GM21528 (cell line): ENCODE results near the gene TLK1.

ENCODE experiments used
- ATAC-seq: cut with Tn5 transposase; IDR thresholded peaks from one replicate; pipeline ENCODE4 v1.9.1; 2021; ENCODE audit warnings: mild to moderate bottlenecking, moderate library complexity; ENCODE audit not compliant: unreplicated experiment, low FRiP score

Gene TLK1

DNA sequence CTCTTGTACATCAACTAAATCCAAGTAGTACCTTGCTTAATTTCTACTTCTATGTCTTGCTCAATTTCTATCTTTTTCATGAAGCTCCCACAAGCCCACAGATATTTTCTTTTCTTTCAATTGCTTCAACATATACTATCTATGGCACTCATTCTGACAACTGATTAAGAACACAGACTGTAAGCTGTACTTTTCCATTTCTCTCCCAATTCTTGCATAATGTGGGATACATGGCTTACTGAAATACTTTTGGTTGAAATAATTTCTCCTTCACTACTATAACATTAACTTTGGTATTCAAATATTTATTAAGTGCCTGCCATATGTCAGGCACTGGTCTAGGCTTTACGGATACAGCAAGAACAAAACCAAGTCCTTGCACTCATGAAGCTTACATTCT lies 146.8 kb downstream of the TLK1 start:
- ATAC-seq, result no peak

DNA sequence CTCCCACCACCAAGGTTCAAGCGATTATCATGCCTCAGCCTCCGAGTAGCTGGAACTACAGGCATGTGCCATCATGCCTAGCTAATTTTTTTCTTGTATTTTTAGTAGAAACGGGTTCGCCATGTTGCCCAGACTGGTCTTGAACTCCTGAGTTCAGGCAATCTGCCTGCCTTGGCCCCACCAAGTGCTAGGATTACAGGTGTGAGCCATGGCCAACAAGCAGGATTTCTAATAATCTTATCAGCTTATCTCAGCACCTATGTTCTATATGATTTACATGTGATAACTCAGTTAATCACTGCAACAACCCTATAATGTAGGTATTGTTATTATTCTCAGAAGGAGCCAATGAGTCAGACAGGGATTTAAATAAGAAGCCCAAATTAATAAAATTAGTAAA lies 151.3 kb downstream of the TLK1 start:
- no peak for ATAC-seq

DNA sequence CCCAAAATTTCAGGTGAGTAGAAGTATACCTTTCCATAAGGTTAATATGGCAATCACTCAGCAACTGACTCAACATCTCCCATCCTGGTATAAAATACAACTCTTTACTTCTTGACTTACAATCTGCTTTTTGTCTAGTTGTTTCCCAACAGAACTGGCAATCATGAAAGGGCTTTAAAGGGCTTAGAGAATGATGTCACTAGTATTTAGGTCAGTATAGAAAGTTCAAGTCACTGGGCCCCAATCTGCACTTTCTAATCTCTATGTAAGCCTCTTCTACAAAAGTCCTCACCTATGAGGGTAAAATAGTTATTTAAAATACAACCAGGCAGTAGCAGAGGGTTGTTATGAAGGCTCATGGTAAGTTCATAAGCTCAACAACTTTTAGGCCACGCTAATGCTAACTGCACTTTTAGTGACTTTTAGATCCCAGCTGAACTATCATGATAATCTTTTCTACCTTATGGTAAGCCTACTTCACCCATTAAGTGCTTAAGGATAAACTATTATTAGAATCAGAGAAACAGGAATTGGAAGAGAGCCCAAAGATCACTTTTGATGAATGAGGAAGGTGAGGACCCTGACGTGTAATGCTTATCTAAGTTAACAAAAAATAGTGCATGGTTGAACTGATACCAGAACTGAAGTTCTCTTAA lies 152.0 kb downstream of the TLK1 start:
- ATAC-seq, result no peak

DNA sequence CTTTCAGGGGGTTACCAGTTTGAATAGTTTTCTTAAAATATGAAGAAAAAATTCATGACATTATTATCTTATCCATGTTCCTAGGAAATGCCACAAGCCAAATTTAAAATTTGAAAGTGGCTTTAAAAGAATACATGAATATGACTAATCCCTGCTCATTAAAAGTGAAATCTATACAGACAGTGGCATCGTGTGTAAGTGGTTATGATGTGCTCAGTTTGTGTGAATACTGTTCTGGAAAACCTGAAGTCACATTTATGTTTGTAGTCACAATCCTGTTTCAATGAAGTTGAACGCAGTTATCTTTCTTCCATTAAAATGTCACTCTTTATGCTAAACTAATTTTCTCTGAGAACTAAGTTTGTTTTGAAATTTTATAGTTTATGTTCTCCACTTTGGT lies 155.9 kb downstream of the TLK1 start:
- ATAC-seq, result no peak

DNA sequence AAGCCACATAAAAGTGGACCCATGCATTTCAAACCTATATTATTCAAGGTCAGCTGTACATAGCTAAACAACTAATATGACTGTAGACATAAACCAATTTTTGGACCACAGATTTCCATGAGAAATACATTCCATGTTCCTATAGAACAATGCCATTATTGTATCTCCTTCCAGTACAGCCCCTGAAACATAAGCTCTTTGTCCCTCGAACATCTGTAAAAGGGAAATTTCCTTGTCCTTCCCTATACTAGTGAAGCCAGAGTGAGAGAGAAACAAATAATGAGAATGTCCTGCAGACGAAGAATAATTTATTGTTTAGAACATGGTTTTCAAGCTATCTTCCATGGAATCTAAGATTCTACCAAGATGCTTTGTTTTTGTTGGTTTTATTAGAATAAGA lies 156.3 kb downstream of the TLK1 start:
- no peak for ATAC-seq

DNA sequence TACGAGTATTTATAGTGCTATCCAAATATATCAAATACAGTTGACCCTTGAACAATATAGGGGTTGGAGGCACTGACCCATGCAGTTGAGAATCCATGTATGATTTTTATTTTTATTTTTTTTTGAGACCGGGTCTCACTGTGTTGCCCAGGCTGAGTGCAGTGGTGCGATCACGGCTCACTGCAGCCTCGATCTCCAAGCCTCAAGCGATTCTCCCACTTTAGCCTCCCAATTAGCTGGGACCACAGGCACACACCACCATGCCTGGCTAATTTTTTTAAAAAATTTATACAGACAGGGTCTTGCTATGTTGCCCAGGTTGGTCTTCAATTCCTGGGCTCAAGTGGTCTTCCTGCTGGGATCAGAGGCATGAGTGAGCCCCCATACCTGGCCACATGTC lies 161.0 kb downstream of the TLK1 start:
- no peak for ATAC-seq

DNA sequence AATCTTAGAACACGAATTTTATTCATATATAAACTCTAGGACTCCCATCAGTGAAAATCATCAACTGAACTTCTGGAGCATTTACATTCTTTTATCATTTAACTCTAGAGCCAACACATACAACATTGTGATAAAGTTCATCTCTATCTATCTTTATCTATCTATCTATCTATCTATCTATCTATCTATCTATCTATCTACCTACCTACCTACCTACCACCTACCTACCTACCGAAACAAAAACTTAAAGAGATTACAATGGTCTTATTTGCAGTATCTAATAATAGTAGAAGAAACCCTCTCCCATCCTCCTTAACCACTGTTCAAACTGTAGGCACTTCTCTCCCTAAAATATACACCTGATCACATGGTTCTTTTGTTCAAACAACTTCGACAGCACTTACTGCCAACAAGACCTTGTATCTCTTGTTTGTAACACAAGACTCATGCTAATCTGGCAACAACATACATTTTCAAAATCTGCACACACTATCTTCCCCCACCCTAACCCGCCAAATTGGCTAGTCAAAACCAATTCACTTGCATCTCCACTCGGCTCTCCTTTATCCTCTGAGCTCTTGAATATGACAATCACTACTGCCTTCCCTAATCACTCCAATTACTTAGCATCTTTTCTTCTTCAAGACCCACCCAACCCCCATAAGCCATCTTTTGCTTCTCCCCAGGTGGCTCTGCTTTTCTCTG lies 162.6 kb downstream of the TLK1 start:
- no peak for ATAC-seq

DNA sequence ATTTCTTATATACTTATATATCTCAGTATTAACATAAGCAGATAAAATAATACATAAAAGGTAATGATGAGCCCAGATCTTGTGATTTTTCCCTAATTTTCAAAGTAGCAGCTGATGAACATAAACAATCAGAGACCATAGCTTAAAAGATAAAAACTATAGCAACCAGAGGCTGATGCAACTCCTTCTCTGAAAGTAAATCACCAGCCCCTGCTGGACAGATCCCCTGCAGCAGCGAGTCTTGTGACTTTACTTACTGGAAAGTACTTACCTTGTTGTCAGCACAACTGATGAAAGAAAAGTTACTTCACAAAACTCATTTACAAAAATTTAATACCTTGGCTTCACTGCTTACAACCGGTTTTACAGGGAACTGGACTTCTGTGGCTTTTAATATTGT lies 164.4 kb downstream of the TLK1 start:
- ATAC-seq, result no peak

DNA sequence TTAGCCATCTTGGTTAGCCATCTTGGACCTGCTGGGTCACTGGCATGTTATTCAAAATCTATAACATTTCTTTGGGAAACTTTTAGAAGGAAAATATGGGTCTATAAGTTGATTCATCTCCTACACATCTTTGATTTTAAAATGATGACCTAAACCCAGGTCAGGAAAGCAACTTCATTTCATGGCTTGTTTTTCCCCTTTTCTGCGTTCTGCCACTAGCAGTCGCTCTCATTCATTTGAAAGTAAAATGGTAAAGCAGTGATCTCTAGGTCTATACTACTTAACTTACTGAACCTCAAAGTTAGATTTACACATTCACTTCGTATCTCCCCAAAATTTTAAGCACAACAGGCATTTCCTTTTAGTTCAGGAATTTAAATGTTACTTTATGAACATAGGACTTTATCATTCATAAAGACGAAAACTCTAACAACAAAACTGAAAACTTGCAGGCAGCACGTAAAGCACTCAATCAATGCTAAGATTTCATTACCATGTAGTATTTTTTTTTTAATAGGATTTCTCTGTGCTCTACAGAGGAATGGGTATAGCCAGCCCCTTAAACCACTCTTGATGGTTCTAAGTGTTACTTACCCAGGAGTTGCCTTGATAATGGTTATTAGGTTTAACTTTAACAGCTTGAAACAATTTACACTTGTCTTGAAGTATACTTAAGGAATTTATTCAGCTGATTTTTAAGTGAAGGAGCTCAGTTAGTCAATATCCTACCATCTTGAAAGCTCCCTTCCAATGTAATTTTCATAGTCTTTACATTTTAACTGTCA lies 169.1 kb downstream of the TLK1 start:
- no peak for ATAC-seq

DNA sequence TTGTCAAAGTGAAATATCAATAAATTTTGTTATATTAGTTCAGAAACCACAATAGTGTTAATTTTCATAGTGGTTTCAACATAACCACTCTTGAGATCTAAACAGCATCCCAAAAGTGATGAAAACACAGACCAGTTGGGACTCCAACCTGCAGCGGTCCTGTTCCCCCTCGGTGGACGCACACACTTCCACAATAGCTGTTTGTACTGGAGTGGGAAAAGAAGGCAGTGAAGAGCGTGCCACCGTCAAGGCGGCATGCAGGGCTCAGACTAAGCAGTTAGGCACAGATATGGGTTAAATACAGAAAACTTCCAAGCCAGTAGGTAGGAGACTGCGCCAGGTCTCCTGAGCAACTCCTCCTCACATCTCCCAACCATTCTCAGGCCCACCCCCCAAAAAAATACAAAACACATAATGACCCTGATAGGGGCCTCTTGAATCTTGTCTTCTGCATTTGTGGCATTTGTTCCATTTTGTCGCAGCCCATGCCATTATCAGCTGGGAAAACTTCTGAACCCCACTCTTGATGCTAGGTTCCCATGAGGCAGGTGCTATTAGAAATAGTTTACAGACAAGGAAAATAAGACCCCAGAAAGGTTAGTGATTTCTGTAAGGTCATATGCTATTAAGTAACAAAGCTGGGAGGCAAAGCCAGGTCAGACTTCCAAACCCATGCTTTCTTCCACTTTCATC lies 174.0 kb downstream of the TLK1 start:
- no peak for ATAC-seq

DNA sequence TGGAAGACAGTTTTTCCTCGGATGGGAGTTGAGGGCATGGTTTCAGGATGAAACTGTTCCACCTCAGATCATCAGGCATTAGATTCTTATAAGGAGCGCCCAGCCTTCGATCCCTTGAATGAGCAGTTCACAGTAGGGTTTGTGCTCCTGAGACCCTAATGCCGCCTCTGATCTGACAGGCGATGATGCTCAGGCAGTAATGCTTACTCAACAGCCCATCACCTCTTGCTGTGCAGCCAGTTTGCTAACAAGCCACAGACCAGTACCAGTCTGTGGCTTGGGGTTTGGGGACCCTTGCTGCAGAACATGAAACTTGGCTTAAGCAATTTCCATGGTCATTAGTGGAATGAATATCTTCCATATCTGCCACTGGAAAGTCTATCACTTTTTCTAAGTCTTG lies 175.3 kb downstream of the TLK1 start:
- no peak for ATAC-seq

DNA sequence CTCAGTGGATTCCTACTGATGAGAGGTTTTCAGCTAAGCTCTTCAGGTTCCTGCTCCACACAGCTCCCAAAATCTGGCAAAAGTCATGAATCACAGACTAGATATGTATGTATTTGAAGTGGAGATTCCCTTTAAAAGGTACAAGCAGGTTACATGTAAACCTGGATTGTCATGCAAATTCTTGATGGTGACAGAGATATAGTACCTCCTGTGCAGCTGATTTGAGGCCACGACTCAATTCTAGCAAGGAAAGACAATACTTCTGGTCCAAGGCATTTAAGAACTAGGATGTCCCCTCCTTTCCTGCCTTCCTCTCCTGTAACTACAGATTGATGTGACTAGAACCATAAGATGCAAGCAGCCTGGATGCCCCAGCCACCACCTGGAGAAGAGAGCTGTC lies 176.6 kb downstream of the TLK1 start:
- ATAC-seq, result no peak

DNA sequence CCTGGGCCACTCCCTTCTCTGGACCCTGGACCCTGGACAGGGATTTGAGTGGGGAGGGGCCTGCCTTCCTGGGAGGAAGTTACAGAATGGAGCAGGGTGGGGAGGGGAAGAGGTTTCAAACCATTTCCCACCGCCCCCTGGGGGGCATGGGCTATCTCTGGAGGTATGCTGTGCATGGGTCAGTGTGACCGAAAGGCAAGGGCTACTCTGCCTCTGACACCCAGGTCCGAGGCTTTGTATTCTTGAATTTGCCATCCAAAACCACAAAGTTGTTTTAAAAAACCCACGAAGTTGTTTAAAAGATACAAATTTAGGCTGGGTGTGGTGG lies 184.8 kb downstream of the TLK1 start:
- no peak for ATAC-seq

DNA sequence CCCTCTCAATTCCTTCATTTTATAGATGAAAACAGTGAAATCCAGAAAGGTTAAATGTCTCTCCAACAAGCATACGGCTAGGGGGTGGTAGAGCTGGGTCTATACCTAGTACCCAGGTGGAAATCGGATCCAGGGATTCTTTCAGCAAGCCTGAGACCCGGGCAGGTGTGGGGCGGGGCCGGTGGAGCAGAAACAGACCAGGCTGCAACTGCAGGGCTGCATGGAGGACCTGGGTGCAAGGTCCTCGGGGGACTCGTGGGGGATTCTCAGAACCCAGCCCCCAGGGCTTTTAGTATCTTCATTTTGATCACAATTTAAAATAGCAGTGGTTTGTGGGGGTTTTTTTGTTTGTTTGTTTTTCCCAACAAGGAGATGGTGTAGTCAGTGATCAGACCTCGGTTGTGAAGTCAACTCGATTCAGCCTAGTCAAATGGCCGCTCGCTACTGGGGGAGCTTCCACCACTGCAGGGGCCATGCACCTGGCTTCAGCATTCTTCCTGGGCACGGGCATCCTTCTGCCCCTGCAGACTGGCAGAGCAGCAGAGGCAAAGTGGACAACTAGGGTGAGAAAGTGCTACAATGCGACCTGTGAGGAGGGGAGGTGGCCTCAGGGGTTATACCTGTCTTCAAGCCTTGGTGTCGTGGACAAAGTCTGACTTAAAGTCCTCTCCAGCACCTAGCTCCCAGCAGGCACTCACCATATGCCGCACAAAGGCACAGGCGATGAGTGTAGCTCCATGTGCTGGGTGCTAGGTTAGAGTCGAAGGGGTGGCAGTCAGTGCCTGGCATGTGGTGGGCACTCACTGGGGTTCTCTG lies 185.4 kb downstream of the TLK1 start:
- no peak for ATAC-seq

DNA sequence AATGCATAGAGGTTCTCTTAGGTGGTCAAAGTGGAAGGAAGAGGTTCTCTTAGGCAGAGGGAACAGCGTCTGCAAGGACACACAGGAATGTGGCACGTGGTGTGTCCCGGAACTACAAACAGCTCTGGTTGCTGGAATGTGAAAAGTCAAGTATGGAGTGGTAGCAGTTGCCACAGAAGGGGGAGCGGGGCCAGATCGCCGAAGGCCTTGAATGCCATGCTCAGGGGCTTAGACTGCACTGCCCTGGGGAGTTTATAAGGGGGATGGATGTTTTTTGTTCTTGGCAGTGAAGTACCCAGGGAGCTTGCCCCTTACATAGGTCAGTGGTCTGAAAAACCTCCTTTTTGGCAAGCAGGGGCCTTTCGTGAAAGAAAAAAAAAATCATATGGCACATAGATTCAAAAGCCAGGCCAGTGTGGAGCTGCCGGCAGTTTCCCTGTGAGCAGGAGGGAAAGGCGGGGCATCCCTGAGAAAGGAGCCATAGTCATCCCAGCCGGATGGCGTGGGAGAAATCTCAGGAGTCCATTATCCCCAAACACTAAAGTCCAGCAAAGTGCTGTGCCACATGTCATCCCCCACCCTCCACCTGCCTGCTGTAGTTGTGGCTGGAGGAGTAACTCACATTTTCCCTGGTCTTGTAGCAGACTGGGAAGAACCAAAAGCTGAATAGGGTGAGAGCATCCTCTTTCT lies 186.2 kb downstream of the TLK1 start:
- ATAC-seq, result no peak

DNA sequence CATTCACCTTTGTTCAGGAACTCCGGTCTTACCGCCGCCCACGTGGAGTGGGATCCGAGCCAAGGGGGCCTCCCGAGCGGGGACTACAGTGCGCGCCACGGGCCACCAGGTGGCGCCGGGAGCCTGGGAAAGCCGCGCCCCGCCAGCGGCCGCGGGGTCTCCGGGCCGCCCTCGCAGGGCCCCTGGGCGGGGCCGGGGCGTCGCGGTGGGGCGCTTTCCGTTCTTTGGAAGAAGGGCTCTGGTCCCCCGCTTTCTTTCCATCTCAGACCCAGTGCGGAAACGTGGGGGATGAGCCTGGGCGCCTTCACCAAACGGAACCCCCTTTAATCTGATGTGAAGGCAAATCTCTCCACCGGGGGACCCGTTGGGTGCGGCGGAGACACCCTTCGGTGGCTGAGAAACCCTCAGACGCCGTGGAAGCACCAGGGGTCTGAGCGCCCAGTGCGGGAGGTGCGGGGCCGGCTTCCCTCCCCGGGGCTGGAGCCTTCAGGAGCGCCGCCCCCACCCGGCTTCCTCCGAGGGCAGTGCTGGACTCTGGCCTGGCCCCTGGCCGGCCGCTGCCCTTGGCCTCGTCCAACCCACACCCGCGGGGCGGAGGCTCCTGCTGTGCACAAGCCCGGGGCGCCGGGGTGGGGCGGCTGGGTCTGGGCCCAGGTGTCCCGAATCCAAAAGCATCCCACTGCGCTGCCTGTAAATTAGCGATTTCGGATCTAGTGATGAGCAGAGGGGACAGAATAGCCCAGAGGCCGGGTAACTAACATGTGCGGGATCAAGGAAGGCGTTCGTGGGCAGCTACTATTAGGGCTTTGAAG lies 187.0 kb downstream of the TLK1 start:
- ATAC-seq, result peak; percentile 92

DNA sequence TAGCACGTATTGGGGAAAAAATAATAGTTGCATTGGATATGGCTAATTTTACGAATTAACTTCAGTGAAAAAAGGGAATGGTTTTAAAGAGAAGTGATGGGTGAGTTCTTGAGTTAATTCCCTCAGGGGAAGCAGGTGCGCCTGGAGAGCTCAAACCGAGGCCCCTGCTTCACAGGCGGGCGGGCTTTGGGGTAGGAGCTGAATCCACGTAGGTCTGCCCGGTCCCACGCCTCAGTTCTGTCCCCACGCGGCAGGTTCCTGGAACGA lies 187.5 kb downstream of the TLK1 start:
- ATAC-seq, result no peak

DNA sequence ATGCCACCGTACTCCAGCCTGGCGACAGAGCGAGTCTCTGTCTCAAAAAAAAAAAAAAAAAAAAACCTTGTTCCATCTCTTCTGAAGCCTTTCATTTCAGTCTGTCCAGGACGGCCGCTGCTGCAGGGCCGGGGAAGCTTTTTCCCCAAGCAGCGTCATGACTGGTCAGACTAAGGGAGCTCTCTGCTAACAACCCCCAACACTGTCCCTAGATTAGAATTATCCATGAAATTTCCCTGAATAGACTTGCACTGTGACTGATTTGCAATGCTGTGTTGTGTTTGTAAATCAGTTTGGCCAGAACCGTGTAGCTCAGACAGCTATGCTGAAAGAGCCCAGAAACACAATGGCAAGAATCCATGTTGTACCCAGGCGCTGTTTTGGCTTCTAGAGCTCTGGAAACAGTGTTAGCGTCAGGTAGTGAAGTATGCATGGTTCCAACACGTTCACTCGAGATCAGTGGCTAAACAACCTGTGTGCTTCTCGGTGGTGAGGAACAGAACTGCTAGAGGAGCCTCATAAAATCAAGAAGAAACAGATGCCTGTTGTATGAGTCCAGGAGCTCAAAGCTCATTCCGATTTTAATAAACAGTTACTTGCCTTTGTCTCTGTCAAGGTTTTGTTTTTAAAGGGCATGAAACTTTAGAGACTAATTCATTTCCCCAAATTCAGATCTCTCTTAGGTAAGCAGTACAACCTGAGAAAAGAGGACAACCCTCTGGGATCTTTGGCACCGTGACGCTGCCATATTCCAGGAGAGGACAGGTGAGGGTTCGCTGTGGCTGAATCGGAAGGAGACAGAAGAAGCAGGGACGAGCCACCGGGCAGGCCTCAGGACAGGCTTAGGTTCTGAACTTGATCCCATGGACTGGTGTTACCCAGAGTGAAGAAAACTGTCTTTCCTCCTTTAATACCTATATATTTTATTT lies 188.1 kb downstream of the TLK1 start:
- no peak for ATAC-seq
